ENCODE data around the gene NFATC1. TPM values are rescaled to one million over a fixed set of nuclear protein-coding genes. Genes with fewer than 3 reads are reported as not detected.

Gene NFATC1
- total RNA-seq, 1 donor from 2014 or later, result 0.53 TPM

- Histone ChIP-seq H3K27me3 (ENCODE audit: control insufficient read depth, insufficient read depth, low read length) (no peaks in the 10 kb centered on the region), H3K4me3 (ENCODE audit: low read depth, low read length) (no peak overlapping the region), H3K36me3 (ENCODE audit: control insufficient read depth, insufficient read depth, low read length) (no peaks in the 10 kb centered on the region)
- DNase-seq (ENCODE audit: low read depth) (no peak), FAIRE-seq (no peak)
- no peak for TF ChIP-seq CTCF (IDR thresholded peaks at IDR 0.05; ENCODE audit: insufficient read depth, low read length, severe bottlenecking)
Observed at GRCh38 chr18:79488311-79489050, 92.8 kb downstream of the NFATC1 start.

- DNase-seq (ENCODE audit: low read depth) (no peak), FAIRE-seq (no peak)
- Histone ChIP-seq H3K4me3 (ENCODE audit: low read depth, low read length) (no peak overlapping the region), H3K27me3 (ENCODE audit: control insufficient read depth, insufficient read depth, low read length) (no peaks in the 10 kb centered on the region), H3K36me3 (ENCODE audit: control insufficient read depth, insufficient read depth, low read length) (no peaks in the 10 kb centered on the region)
- no peak for TF ChIP-seq CTCF (IDR thresholded peaks at IDR 0.05; ENCODE audit: insufficient read depth, low read length, severe bottlenecking)
Observed at GRCh38 chr18:79489051-79489898, 93.5 kb downstream of the NFATC1 start.

- no peak for FAIRE-seq
- no peaks in the 10 kb centered on the region for H3K36me3 ChIP-seq (ENCODE audit: control insufficient read depth, insufficient read depth, low read length)
- no peak for DNase-seq (ENCODE audit: low read depth)
Observed at GRCh38 chr18:79489899-79490625, 94.3 kb downstream of the NFATC1 start.

GRCh38 chr18:79490626-79491041, 94.9 kb downstream of the NFATC1 start:
- no peak for DNase-seq (ENCODE audit: low read depth)
- no peak for FAIRE-seq
- Histone ChIP-seq H3K27me3 (ENCODE audit: control insufficient read depth, insufficient read depth, low read length) (no peaks in the 10 kb centered on the region), H3K36me3 (ENCODE audit: control insufficient read depth, insufficient read depth, low read length) (no peaks in the 10 kb centered on the region), H3K4me3 (ENCODE audit: low read depth, low read length) (no peak overlapping the region)
- no peak for TF ChIP-seq CTCF (IDR thresholded peaks at IDR 0.05; ENCODE audit: insufficient read depth, low read length, severe bottlenecking)

More at GRCh38 chr18:79489899-79490625, 94.3 kb downstream of the NFATC1 start:
- no peaks in the 10 kb centered on the region for H3K27me3 ChIP-seq (ENCODE audit: control insufficient read depth, insufficient read depth, low read length)
- TF ChIP-seq CTCF (IDR thresholded peaks at IDR 0.05; ENCODE audit: insufficient read depth, low read length, severe bottlenecking), result no peak
- no peak overlapping the region for H3K4me3 ChIP-seq (ENCODE audit: low read depth, low read length)

- Histone ChIP-seq H3K27me3 (ENCODE audit: control insufficient read depth, insufficient read depth, low read length) (no peaks in the 10 kb centered on the region), H3K4me3 (ENCODE audit: low read depth, low read length) (no peak overlapping the region), H3K36me3 (ENCODE audit: control insufficient read depth, insufficient read depth, low read length) (no peaks in the 10 kb centered on the region)
- no peak for TF ChIP-seq CTCF (IDR thresholded peaks at IDR 0.05; ENCODE audit: insufficient read depth, low read length, severe bottlenecking)
- FAIRE-seq (no peak), DNase-seq (ENCODE audit: low read depth) (no peak)
Observed at GRCh38 chr18:79491081-79491551, 95.4 kb downstream of the NFATC1 start.
